Dedifferentiated amniotic fluid mesenchymal stem cell (primary cell): ENCODE measurements around the gene MN1.

Experiments
- DNase-seq: peaks from one replicate; pipeline ENCODE4 v3.0.0-alpha.2; 2016; ENCODE audit errors: extremely low spot score

MN1 gene

GRCh38 chr22:27827604-27828587, 26.3 kb upstream of the MN1 start:
- no peak for DNase-seq

GRCh38 chr22:27825174-27825573, 23.6 kb upstream of the MN1 start:
- no peak for DNase-seq

- no peak for DNase-seq
Observed at GRCh38 chr22:27823221-27823620, 21.7 kb upstream of the MN1 start.

GRCh38 chr22:27820896-27821866, 19.6 kb upstream of the MN1 start:
- no peak for DNase-seq

- DNase-seq = no peak
Observed at GRCh38 chr22:27816552-27816951, 15.0 kb upstream of the MN1 start.

GRCh38 chr22:27815826-27816530, 14.4 kb upstream of the MN1 start:
- no peak for DNase-seq

GRCh38 chr22:27814993-27815392, 13.4 kb upstream of the MN1 start:
- DNase-seq = no peak

GRCh38 chr22:27811778-27812177, 10.2 kb upstream of the MN1 start:
- DNase-seq = no peak

GRCh38 chr22:27810609-27811151, 9.1 kb upstream of the MN1 start:
- DNase-seq = peak; percentile 76

GRCh38 chr22:27809700-27810608, 8.4 kb upstream of the MN1 start:
- no peak for DNase-seq

GRCh38 chr22:27809226-27809603, 7.7 kb upstream of the MN1 start:
- DNase-seq = no peak

GRCh38 chr22:27808451-27809225, 7.1 kb upstream of the MN1 start:
- DNase-seq = no peak

- no peak for DNase-seq
Observed at GRCh38 chr22:27805841-27806240, 4.3 kb upstream of the MN1 start.

- peak; percentile 65 for DNase-seq
Observed at GRCh38 chr22:27804470-27805297, 3.1 kb upstream of the MN1 start.

- no peak for DNase-seq
Observed at GRCh38 chr22:27803841-27804415, 2.4 kb upstream of the MN1 start.

- DNase-seq = no peak
Observed at GRCh38 chr22:27802346-27803073, 954 bp upstream of the MN1 start.

- DNase-seq = no peak
Observed at GRCh38 chr22:27801202-27801615, 347 bp downstream of the MN1 start.
